CD14-positive monocyte (primary cell): Measurements from ENCODE around the gene CDK17. TPM values are rescaled to one million over a fixed set of nuclear protein-coding genes. Genes with fewer than 3 reads are reported as not detected.

ENCODE experiments used
- DNase-seq, 3 donors: peaks; one replicate each; pipeline ENCODE4 v3.0.0-alpha.2; 2011 to 2022
- H2AFZ ChIP-seq: 2 replicates; pipeline ENCODE4 v1.6.0; 2012; ENCODE audit warnings: mild to moderate bottlenecking, low read depth, low read length, inconsistent platforms; ENCODE audit not compliant: insufficient read depth, poor library complexity, severe bottlenecking
- H3K27ac ChIP-seq, 2 donors: 1 replicate in 1 of 2; 2 replicates in 1 of 2; pipeline ENCODE4 v1.5.1; 2012 to 2013; ENCODE audit warnings: low read length in 2 of 2, control low read depth in 1 of 2, inconsistent platforms in 1 of 2, low read depth in 1 of 2, mild to moderate bottlenecking in 1 of 2
- H3K27me3 ChIP-seq, 2 donors: one replicate each; pipeline versions ENCODE4 v1.6.0 to v1.6.1; 2011 to 2013; ENCODE audit warnings: low read length in 2 of 2; ENCODE audit not compliant: control insufficient read depth in 2 of 2, insufficient read depth in 2 of 2
- H3K36me3 ChIP-seq, 2 donors: replicated peaks in 1 of 2; 1 replicate in 1 of 2; 2 replicates in 1 of 2; pipeline versions ENCODE4 v1.5.1 to v1.6.1; 2012 to 2013; ENCODE audit warnings: low read length in 2 of 2, control low read depth in 1 of 2, inconsistent platforms in 1 of 2, mild to moderate bottlenecking in 1 of 2; ENCODE audit not compliant: insufficient read depth in 2 of 2, control insufficient read depth in 1 of 2
- H3K4me1 ChIP-seq, 2 donors: 1 replicate in 1 of 2; 2 replicates in 1 of 2; pipeline versions ENCODE4 v1.5.1 to v1.6.1; 2012 to 2013; ENCODE audit warnings: low read length in 2 of 2, control low read depth in 1 of 2, inconsistent platforms in 1 of 2, mild to moderate bottlenecking in 1 of 2, moderate library complexity in 1 of 2; ENCODE audit not compliant: insufficient read depth in 2 of 2, control insufficient read depth in 1 of 2
- H3K4me2 ChIP-seq: replicated peaks from 2 replicates; pipeline ENCODE3; 2012; ENCODE audit warnings: low read length, moderate library complexity, mild to moderate bottlenecking; ENCODE audit not compliant: poor library complexity, severe bottlenecking; ENCODE audit errors: extremely low read depth
- H3K4me3 ChIP-seq, 3 experiments: fragments of 200-600 bp in 1 of 3; sonication (generic) in 1 of 3; replicated peaks in 1 of 3; 1 replicate in 2 of 3; 2 replicates in 1 of 3; pipeline ENCODE4 v1.5.1; 2011 to 2013; ENCODE audit warnings: low read length in 3 of 3, mild to moderate bottlenecking in 3 of 3, control low read depth in 2 of 3, low read depth in 2 of 3, inconsistent platforms in 1 of 3, moderate library complexity in 1 of 3
- H3K79me2 ChIP-seq: 2 replicates; pipeline ENCODE4 v1.6.0; 2012; ENCODE audit warnings: mild to moderate bottlenecking, control low read depth, inconsistent platforms, low read length, moderate library complexity; ENCODE audit not compliant: insufficient read depth
- H3K9ac ChIP-seq: 2 replicates; pipeline ENCODE4 v1.6.0; 2017; ENCODE audit warnings: low read length, mild to moderate bottlenecking; ENCODE audit not compliant: insufficient read depth, poor library complexity, severe bottlenecking
- H3K9me3 ChIP-seq, 2 donors: replicated peaks in 1 of 2; 1 replicate in 1 of 2; 2 replicates in 1 of 2; pipeline versions ENCODE4 v1.5.1 to v1.6.1; 2012 to 2013; ENCODE audit warnings: low read length in 2 of 2, control low read depth in 1 of 2; ENCODE audit not compliant: control insufficient read depth in 1 of 2, insufficient read depth in 1 of 2
- H4K20me1 ChIP-seq: 2 replicates; pipeline ENCODE4 v1.6.0; 2012; ENCODE audit warnings: mild to moderate bottlenecking, low read length, control low read depth, moderate library complexity; ENCODE audit not compliant: insufficient read depth
- H3K27ac Mint-ChIP-seq, 7 donors: one replicate each; pipeline ENCODE4 v1.8.0; 2020; ENCODE audit warnings: mild to moderate bottlenecking in 7 of 7, mixed read lengths in 7 of 7, moderate library complexity in 6 of 7, inconsistent platforms in 2 of 7
- H3K27me3 Mint-ChIP-seq, 3 donors: one replicate each; pipeline ENCODE4 v1.8.0; 2021 to 2022; ENCODE audit warnings: low read depth in 3 of 3, mild to moderate bottlenecking in 3 of 3, mixed read lengths in 3 of 3, moderate library complexity in 3 of 3, inconsistent platforms in 1 of 3
- H3K36me3 Mint-ChIP-seq, 2 donors: one replicate each; pipeline ENCODE4 v1.8.0; 2020; ENCODE audit warnings: mixed read lengths in 2 of 2, inconsistent platforms in 1 of 2, mild to moderate bottlenecking in 1 of 2
- H3K4me1 Mint-ChIP-seq: one replicate; pipeline ENCODE4 v1.8.0; 2020; ENCODE audit warnings: mild to moderate bottlenecking, mixed read lengths
- H3K4me3 Mint-ChIP-seq, 2 donors: one replicate each; pipeline ENCODE4 v1.8.0; 2020; ENCODE audit warnings: mild to moderate bottlenecking in 2 of 2, mixed read lengths in 2 of 2, moderate library complexity in 1 of 2
- H3K9me3 Mint-ChIP-seq, 7 donors: one replicate each; pipeline ENCODE4 v1.8.0; 2020 to 2022; ENCODE audit warnings: mixed read lengths in 7 of 7, mild to moderate bottlenecking in 6 of 7, moderate library complexity in 6 of 7, inconsistent platforms in 2 of 7
- CTCF ChIP-seq: fragments of 200-600 bp; IDR thresholded peaks from one replicate; pipeline ENCODE4 v1.8.0; 2022; ENCODE audit warnings: antibody characterized with exemption, mild to moderate bottlenecking
- WGBS: methylation state at CpG from one replicate; pipeline ENCODE4 v1.1.5; 2013; ENCODE audit warnings: missing lambda C conversion rate; ENCODE audit not compliant: insufficient coverage; 5-methylcytosine and 5-hydroxymethylcytosine counted together
- intact Hi-C, 2 donors: fragments of 100-400 bp; cut with micrococcal nuclease; formaldehyde crosslinking; loops; one replicate each; pipeline versions ENCODE4 v1.15.0 to v1.15.1; 2023
- polyA plus RNA-seq, 3 donors: library from polyadenylated mRNA; depleted of rRNA in 1 of 3; unstranded in 2 of 3; stranded (reverse) in 1 of 3; fragments of 300-500 nt in 2 of 3; fragments of >200 nt in 1 of 3; fragmentation: Illumina TruSeq in 2 of 3; gene quantifications; 1 replicate in 2 of 3; 2 replicates in 1 of 3; pipeline ENCODE4 v1.2.3, GENCODE V29; 2012 to 2021

Gene CDK17
- polyA plus RNA-seq, 3 donors, result 3.6 to 6.9 (median 6.4) TPM

GRCh38 chr12:96241846-96242256, 158.4 kb downstream of the CDK17 start:
- peak; percentile 78 to 85 (median 83) for DNase-seq
- H3K36me3 ChIP-seq, result peaks cover 15 to 58% of the 10 kb centered on the region in 2 donors
- intact Hi-C loops, result no loop called here
- H4K20me1 ChIP-seq, result peaks cover 97% of the 10 kb centered on the region
- H3K4me1 ChIP-seq, result peaks cover 23 to 29% of the 10 kb centered on the region in 2 donors
- no peak overlapping the region for H3K4me3 Mint-ChIP-seq
- no peaks in the 10 kb centered on the region for H3K9me3 ChIP-seq
- no peaks in the 10 kb centered on the region for H3K27me3 ChIP-seq
- peaks cover 40 to 66% of the 10 kb centered on the region in 2 donors for H3K36me3 Mint-ChIP-seq
- H3K4me3 ChIP-seq, result no peak overlapping the region
- H3K9ac ChIP-seq, result no peak overlapping the region
- H3K4me1 Mint-ChIP-seq, result peaks cover 43% of the 10 kb centered on the region
- 75% methylated on average over 1 of the region's 9 CpGs for WGBS
- peaks cover 0 to under 1% (median 0%) of the 10 kb centered on the region in 7 donors for H3K9me3 Mint-ChIP-seq
- H3K79me2 ChIP-seq, result peaks cover 61% of the 10 kb centered on the region
- H3K27me3 Mint-ChIP-seq, result peaks cover 0 to 3% (median 0%) of the 10 kb centered on the region in 3 donors
- peak overlapping the region; percentile 80 to 96 (median 90) for H3K27ac Mint-ChIP-seq
- no peak overlapping the region for H3K4me2 ChIP-seq
- no peak overlapping the region for H2AFZ ChIP-seq
- peak overlapping the region; percentile 50 to 78 for H3K27ac ChIP-seq
- no peak for TF ChIP-seq CTCF

- H3K27ac Mint-ChIP-seq, result peak overlapping the region; percentile 80 to 96 (median 90)
- TF ChIP-seq CTCF, result no peak
- Histone ChIP-seq H3K79me2 (peaks cover 65% of the 10 kb centered on the region), H2AFZ (no peak overlapping the region), H3K9me3 (no peaks in the 10 kb centered on the region), H3K27me3 (no peaks in the 10 kb centered on the region), H4K20me1 (peaks cover 99% of the 10 kb centered on the region), H3K4me2 (no peak overlapping the region), H3K27ac (peak overlapping the region; percentile 50 to 78), H3K4me3 (no peak overlapping the region), H3K9ac (no peak overlapping the region), H3K36me3 (peaks cover 12 to 58% of the 10 kb centered on the region in 2 donors), H3K4me1 (peaks cover 28 to 31% of the 10 kb centered on the region in 2 donors)
- intact Hi-C loops, result no loop called here
- H3K4me1 Mint-ChIP-seq, result peaks cover 47% of the 10 kb centered on the region
- DNase-seq, result no peak
- 90% methylated on average over 1 of the region's 4 CpGs for WGBS
- H3K9me3 Mint-ChIP-seq, result no peaks in the 10 kb centered on the region
- peaks cover 0 to 3% (median 0%) of the 10 kb centered on the region in 3 donors for H3K27me3 Mint-ChIP-seq
- H3K4me3 Mint-ChIP-seq, result no peak overlapping the region
- H3K36me3 Mint-ChIP-seq, result peaks cover 39 to 66% of the 10 kb centered on the region in 2 donors
These were observed 158.8 kb downstream of the CDK17 start for GRCh38 chr12:96241431-96241830.
